ENCODE data around the gene LYRM1.

DNA sequence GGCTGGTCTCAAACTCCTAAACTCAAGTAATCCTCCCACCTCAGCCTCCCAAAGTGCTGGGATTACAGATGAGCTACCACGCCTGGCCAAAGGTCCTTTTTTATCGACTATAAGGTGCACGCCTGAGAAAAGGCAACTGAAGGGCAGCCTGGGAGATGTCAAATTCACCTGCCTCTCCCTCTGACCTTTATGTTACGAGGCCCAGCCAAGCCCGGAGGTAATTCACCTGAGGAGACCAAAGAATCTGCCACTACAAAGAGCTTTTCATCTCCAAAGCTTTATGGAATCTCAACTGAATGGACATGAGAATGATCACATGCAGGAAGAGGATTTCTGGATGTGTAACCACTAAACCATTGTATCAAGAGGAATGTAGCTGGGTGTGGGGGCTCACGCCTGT lies 37.2 kb downstream of the LYRM1 start:
- TF ChIP-seq, protein P1, sequence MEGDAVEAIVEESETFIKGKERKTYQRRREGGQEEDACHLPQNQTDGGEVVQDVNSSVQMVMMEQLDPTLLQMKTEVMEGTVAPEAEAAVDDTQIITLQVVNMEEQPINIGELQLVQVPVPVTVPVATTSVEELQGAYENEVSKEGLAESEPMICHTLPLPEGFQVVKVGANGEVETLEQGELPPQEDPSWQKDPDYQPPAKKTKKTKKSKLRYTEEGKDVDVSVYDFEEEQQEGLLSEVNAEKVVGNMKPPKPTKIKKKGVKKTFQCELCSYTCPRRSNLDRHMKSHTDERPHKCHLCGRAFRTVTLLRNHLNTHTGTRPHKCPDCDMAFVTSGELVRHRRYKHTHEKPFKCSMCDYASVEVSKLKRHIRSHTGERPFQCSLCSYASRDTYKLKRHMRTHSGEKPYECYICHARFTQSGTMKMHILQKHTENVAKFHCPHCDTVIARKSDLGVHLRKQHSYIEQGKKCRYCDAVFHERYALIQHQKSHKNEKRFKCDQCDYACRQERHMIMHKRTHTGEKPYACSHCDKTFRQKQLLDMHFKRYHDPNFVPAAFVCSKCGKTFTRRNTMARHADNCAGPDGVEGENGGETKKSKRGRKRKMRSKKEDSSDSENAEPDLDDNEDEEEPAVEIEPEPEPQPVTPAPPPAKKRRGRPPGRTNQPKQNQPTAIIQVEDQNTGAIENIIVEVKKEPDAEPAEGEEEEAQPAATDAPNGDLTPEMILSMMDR (optimal IDR thresholded peaks at IDR 0.05 in 1 of 3, IDR thresholded peaks at IDR 0.05 in 1 of 3, conservative IDR thresholded peaks at IDR 0.05 in 1 of 3; ENCODE audit: extremely low read depth in 1 of 3, insufficient read depth in 2 of 3, low read length in 3 of 3), result no peak
- TF ChIP-seq EZH2 (IDR thresholded peaks at IDR 0.05; ENCODE audit: low read length), result no peak
